Measurements from ENCODE around the gene DGAT2.

DGAT2 gene

GRCh38 chr11:75780888-75781287 lies 12.3 kb downstream of the DGAT2 start:
- DNase-seq (ENCODE audit: low read depth in 2 of 2), result no peak

- DNase-seq (ENCODE audit: low read depth in 2 of 2), result no peak
Observed at GRCh38 chr11:75781296-75781695, 12.7 kb downstream of the DGAT2 start.

GRCh38 chr11:75781831-75782230 lies 13.3 kb downstream of the DGAT2 start:
- DNase-seq (ENCODE audit: low read depth in 2 of 2), result no peak

GRCh38 chr11:75782540-75783263 lies 14.1 kb downstream of the DGAT2 start:
- no peak for DNase-seq (ENCODE audit: low read depth in 2 of 2)

DNA sequence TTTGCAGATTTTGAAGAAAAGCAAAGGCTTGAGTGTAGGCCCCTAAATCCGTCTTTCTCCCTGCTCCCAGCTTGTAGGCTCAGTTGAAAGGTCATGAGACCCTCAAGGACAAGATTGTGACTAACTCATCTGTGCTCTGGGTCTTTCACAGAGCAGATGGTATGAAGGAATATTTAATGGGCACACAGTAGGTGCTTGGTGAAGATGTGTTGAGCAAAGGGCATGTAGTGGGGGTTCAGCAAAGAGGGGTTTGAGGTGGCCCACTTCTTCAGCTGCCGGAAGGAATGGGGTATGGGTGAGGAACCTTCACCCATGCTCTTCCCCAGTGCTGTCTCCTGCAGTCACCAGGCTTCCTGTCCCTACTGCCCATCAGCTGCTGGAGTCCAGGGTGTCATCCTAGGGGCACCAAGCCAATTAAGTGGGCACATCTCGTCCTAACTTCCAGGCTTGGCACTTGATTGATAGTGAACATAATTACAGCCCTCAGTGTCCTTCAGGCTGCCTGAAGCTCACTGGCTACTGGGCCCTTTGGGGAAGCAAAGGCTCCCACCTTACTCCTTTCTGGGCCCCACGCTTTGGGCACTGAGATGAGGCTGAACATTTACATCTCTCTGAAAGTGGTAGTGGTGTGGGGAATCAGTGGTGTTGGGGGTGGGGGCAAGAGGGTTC lies 15.0 kb downstream of the DGAT2 start:
- DNase-seq (ENCODE audit: low read depth in 2 of 2), result no peak

GRCh38 chr11:75784085-75784478 lies 15.5 kb downstream of the DGAT2 start:
- DNase-seq (ENCODE audit: low read depth in 2 of 2), result no peak

GRCh38 chr11:75784506-75784905 lies 15.9 kb downstream of the DGAT2 start:
- no peak for DNase-seq (ENCODE audit: low read depth in 2 of 2)

DNA sequence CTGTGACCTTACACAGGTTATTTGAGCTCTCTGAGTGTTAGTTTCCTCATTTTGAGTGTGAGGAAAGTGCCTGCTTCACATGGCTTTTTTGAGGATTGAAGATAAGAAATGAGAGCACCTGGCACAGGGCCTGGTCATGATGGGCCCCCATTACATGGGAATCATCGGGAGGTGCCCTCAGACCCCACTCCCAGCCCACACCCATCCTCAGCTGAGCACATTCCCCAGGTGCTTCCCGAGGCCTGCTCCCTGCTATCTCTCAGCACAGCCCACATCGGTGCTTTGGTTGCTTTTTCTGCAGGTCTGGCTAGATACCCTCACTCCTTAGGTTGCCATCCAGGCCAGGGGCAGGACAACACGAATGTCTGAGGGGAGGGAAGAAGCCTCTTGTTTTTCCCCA lies 16.6 kb downstream of the DGAT2 start:
- no peak for DNase-seq (ENCODE audit: low read depth in 2 of 2)

- DNase-seq (ENCODE audit: low read depth in 2 of 2), result no peak
Observed at GRCh38 chr11:75786101-75786736, 17.6 kb downstream of the DGAT2 start.

DNA sequence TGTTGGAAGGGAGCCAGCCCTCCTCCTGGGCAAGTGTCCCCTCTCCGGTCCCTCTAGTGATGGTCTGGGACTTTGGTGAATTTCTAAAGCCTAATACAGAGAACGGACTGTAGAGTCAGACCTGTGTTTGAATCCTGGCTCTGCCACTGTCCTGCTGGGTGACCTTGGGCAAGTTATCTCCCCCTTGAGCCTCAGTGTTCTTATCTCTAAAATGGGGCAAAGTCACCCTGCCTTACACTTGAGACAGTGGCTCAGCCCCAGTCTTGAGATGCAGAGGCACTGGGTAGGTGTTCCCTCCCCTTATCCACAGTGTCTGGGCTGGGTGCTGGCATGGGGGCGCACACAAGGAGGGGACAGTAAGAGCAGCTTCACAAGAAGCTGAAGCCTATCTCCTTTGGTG lies 20.9 kb downstream of the DGAT2 start:
- DNase-seq (ENCODE audit: low read depth in 2 of 2), result no peak

- no peak for DNase-seq (ENCODE audit: low read depth in 2 of 2)
Observed at GRCh38 chr11:75790986-75791385, 22.4 kb downstream of the DGAT2 start.

- no peak for DNase-seq (ENCODE audit: low read depth in 2 of 2)
Observed at GRCh38 chr11:75792127-75792731, 23.7 kb downstream of the DGAT2 start.

GRCh38 chr11:75792997-75793800 lies 24.6 kb downstream of the DGAT2 start:
- no peak for DNase-seq (ENCODE audit: low read depth in 2 of 2)

DNA sequence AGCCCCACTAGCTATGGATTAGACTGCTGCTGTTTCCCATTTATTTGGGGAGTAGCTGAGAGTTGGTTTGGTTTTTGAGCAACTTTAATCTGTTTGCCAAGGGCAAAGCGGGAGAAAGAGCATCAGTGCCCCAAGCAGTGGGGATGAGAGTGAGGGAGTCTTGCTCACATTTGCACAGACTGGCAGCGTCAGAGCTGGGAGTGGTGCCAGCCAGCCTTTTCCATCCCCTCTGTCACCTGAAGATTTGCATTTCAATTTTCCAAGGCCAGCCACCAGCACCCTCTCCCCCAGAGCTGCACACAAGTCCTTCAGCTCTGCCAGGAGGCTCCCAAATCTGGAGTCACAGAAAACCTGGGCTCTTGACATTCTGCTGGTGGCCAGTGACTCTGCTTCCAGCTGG lies 25.4 kb downstream of the DGAT2 start:
- no peak for DNase-seq (ENCODE audit: low read depth in 2 of 2)

- DNase-seq (ENCODE audit: low read depth in 2 of 2), result no peak
Observed at GRCh38 chr11:75795276-75796090, 26.9 kb downstream of the DGAT2 start.

- DNase-seq (ENCODE audit: low read depth in 2 of 2), result no peak
Observed at GRCh38 chr11:75796091-75796435, 27.5 kb downstream of the DGAT2 start.

- no peak for DNase-seq (ENCODE audit: low read depth in 2 of 2)
Observed at GRCh38 chr11:75797116-75797515, 28.5 kb downstream of the DGAT2 start.

DNA sequence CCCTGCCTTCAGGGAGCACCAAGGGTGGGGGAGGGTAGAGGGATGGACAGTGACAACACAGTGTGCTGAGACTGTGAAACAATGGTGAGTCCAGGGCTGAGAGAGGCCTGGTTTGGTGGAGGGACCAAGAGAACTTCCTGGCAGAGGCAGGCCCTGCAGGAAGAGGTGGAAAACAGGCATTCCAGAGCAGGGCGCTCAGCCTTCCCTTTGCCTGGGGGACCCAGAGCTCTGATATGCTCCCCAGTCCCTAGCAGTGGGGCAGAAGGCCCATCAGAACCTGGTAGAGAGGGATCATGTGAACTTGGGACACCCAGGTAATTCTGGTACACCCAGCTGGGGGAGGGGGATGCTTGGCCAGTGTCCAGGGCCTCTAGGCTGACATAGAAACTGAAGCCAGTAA lies 29.2 kb downstream of the DGAT2 start:
- DNase-seq (ENCODE audit: low read depth in 2 of 2), result no peak

GRCh38 chr11:75800136-75800675 lies 31.6 kb downstream of the DGAT2 start:
- DNase-seq (ENCODE audit: low read depth in 2 of 2), result no peak

GRCh38 chr11:75800728-75801361 lies 32.3 kb downstream of the DGAT2 start:
- no peak for DNase-seq (ENCODE audit: low read depth in 2 of 2)

Data from stimulated activated CD8-positive, alpha-beta memory T cell treated with anti-CD3 and anti-CD28 coated beads, Interleukin-2, amount 100 ng/mL, for 1 hour (primary cell).